Left renal cortex interstitium (tissue), 4 donors: ENCODE results near the gene KRTAP12-4. TPM values are rescaled to one million over a fixed set of nuclear protein-coding genes. Genes with fewer than 3 reads are reported as not detected.
"Not testable (repeated sequence)": the region's sequence is repeated elsewhere in the genome, so short reads cannot be mapped to it uniquely, and the experiment has no call there.

Source experiments
- DNase-seq, 4 donors: peaks; one replicate each; pipeline ENCODE4 v3.0.0-alpha.2; 2013; ENCODE audit warnings: low read depth in 4 of 4, low spot score in 2 of 4, missing footprints in 1 of 4
- polyA plus RNA-seq, 4 donors: library from polyadenylated mRNA; unstranded; fragments of 120-200 nt; gene quantifications; one replicate each; pipeline ENCODE4 v1.2.1, GENCODE V29; 2013; ENCODE audit not compliant: insufficient read length in 4 of 4

KRTAP12-4 gene
- polyA plus RNA-seq, 4 donors, result not detected

DNA sequence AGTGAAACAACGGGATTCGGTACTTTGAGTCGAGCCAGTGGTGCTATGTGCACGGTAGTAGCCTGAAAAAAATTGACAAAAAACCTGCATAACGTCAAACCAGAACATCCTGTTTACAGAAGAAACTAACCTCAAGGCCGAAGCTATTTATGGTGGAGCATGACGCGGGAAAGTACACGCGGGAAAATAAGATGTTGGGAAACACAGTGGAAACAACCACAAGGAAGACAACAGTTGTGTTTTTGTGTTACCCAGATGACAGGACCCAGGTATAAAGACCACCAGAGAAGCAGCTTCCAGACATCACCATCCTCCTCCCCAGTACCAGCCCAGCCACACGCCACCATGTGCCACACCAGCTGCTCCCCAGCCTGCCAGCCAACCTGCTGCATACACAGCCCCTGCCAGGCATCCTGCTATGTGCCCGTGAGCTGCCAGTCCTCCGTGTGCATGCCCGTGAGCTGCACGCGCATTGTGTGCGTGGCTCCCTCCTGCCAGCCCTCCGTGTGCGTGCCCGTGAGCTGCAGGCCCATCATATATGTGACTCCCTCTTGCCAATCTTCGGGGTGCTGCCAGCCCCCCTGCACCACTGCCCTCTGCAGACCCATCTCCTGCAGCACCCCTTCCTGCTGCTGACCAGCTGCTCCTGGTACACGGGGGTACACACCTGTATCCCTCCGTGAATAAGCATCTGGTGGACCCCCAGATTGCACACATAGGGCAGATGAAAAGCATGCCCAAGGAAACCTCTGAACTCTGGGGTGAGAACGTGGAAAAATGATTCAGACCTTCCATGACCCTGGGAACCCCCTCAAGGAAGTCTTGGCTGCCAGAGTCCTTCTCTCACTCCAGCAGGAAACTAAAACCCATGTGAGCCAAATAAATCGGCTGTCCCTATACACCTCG, 3.4 kb upstream of the KRTAP12-4 start, which contains the start of gene KRTAP12-3:
TSS of gene KRTAP12-3 (plus strand) at position 298 of the 906 bp plus-strand sequence. CDS start at position 346, 48 bp downstream.
- no peak for DNase-seq

DNA sequence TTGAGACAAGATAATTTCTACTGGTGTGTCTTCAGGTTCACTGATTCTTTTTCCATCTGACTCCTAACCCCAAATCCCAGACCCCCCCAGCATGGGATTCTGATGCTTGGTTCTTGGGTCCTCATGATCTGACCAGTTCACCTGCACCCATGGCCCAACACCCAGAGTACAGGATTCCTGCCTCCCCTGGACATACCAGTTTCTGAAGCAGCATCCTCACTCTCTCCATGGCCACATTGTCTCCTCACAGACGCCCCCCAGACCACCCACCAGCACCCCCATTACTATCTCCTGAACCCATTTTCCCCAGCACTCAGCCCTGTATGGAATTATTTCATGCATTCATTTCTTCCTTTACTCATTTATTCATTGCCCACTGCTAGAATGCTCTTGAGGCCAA, 2.4 kb upstream of the KRTAP12-4 start:
- DNase-seq, result no peak

DNA sequence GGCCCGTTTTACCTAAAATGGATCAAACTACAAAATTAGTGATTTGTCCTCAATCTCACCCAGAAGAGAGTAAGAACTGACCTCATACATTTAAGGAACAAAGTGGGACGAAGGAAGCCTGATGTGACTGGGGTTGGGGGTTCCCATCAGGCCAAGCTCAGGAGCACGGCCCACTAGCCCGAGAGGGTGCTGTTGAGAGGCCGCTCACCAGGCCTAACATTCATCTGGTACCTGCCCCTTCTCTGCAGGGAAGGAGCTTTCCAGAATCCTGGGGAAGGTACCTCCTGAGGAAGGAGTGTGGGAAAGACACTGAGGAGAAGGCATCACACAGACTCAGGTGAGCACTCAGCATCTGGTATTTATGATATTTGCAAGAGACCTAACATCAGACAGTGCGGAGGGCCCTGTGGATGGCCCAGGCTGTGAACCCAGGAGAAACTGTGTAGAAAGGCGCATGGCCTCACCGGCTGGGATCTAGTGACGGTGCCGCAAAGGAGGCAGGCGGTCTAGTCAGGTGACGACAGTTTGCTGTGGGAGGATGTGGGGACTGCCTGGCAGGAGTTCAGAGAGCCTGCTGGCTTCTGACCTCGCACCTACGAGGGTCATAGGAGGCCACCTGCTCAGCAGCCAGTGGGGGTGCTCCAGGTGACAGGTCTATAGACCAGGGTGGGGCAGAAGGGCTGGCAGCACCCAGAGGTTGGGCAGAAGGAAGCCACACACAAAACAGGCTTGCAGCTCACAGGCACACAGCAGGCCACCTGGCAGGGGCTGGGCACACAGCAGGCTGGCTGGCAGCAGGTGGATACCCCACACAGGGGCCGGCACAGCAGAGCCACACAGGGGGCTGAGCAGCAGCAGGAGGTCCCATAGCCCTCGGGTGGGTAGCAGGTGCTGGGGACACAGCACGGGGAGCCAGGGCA, 543 bp downstream of the KRTAP12-4 start:
- no peak for DNase-seq

DNA sequence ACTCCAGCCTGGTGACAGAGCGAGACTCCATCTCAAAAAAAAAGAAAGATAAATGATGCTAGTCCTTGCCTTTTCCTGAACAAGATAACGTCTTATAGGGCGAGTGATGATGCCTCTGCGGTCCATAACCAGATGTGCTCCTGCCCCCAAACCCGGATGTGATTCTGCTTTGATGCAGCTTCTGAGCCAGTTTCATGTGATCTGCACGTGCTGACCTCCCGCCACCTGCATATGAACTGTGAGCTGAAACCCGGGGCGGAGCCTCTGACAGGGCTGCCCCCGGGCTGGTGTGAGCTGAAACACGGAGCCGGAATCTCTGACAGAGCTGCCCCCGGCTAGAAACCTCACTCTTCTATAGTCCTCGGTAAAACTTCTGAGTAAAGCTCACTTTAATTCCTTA, 1.3 kb downstream of the KRTAP12-4 start:
- DNase-seq, result no peak

DNA sequence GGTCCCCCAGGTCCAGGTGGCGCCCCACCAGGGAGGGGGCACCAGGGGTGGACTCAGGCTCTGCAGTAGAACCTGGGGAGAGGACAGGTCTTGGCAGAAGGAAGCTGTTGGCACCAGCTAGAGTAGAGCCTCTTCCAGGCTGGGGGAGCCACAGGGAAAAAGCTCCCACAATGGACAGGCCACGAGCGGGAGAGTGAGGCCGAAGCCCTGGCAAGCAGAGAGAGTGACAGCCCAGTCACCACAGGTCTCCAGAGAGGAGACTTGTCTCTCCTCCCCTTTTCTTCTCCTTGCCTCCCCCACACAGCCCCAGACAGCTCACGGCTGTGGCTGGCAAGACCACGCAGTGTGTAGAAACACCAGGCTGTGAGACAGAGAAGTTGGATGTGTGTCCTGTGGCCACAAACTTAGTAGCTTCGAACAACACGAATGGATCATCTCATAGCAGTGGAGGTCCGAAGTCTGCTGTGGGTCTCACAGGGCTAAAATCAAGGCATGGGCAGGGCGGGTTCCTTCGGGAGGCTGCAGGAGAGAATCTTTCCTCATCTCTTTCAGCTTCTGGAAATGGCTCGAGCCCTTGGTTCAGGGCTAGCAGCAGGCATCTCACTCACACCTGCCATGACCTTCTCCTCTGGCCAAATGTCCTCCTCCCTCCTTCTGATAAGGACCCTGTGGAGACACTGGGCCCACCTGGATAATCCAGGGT, 3.3 kb downstream of the KRTAP12-4 start:
- DNase-seq, result no peak

DNA sequence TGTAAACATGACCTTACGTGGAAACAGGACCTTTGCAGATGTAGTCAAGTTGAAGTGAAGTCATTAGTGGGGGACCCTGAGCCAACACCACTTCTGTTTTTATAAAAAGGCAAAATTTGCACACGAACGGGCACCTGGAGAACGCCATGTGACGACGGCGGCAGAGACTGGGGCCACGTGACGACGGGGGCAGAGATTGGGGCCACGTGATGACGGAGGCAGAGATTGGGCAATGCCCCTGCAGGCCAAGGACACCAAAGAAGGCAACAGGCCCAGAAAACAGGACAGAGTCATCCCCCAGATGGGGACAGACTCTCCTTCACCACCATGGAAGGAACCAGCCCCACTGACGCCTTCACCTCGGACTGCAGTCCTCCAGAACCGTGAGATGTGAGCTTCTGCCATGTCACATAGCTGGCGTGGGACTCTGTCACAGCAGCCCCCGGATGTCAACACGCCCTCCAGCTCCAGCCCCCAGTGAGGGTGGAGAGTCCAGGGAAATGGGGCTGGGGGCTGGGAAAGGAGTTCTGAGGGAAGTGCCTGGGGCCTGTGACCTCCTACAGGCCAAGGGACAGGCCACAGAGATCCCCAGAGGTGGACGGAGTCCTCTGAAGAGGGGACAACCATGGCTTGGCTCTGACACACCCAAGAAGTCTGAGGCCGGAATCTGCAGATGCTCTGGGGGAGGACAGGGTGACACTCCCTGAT, 4.0 kb downstream of the KRTAP12-4 start:
- no peak for DNase-seq

DNA sequence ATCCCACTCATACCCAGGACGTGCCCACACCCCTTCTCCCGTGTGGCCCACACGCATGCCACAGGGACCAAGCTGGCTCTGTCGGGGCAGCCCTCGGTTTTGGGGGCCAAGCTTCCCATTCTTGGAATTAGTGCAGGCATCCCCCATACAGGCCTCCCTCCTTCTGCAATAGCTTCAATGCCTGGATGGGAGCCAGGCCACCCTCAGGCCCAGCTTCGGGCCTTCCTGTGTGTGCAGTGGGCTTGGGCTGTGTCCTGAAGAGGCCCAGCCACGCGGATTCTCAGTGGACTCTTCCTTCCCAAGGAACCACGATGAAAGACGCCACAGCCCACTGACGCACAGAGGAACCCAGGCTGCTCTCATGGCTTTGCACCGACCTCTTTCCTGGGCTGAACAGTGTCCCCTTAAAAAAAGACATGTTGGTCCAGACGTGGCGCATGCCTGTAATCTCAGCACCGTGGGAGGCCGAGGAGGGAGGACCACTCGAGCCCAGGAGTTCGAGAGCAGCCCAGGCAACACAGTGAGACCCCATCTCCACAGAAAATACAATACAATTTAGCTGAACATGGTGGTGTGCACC, 4.8 kb downstream of the KRTAP12-4 start:
- no peak for DNase-seq

DNA sequence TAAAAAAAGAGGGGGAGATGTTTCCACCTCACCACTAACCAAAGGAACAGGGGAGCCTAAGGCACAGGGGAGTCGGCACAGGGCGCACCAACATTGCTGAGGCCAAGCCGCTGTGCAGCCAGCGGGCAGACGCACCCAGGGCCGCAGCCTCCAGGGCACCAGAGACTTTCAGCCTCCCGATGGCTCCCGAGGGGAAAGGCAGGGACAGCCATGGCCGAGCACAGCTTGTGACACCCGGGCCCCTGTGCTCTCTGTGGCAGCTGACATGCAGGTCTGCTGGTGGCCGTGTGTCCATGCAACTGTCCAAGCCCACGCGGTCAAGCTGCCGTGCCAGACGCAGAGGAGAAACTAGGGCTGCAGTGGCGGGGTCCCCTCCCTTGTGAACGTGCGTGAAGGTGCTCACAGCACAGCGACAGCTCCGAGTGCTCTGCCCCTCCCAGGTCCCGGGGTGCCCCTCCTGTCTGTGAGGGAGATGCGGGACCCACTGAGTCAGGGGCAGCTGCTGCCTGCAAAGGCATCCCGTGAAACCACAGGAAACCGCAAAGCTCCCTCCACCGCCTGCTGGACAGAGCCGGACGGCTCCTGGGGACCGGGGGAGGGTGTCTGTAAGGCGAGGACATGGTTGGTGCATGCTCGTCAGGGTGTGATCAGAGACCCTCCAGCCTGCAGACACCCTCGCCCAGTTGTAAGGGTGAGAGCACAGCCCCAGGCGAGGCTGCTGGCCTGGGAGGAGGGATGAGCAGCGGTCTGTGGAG, 5.7 kb downstream of the KRTAP12-4 start:
- no peak for DNase-seq

DNA sequence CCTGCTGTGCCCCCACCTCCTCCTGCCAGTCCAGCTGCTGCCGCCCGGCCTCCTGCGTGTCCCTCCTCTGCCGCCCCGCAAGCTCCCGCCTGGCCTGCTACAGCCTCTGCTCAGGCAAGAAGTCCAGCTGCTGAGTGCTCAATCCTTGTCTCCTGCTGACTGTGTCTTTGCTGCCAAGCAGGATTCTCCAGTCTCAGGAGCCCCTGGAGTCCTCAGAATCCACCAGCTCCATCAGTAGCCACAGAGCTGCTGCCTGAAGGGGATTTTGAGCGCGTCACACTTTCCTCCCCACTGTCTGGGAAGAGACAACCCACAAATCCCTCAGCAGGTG, 7.3 kb downstream of the KRTAP12-4 start:
- DNase-seq, result no peak

DNA sequence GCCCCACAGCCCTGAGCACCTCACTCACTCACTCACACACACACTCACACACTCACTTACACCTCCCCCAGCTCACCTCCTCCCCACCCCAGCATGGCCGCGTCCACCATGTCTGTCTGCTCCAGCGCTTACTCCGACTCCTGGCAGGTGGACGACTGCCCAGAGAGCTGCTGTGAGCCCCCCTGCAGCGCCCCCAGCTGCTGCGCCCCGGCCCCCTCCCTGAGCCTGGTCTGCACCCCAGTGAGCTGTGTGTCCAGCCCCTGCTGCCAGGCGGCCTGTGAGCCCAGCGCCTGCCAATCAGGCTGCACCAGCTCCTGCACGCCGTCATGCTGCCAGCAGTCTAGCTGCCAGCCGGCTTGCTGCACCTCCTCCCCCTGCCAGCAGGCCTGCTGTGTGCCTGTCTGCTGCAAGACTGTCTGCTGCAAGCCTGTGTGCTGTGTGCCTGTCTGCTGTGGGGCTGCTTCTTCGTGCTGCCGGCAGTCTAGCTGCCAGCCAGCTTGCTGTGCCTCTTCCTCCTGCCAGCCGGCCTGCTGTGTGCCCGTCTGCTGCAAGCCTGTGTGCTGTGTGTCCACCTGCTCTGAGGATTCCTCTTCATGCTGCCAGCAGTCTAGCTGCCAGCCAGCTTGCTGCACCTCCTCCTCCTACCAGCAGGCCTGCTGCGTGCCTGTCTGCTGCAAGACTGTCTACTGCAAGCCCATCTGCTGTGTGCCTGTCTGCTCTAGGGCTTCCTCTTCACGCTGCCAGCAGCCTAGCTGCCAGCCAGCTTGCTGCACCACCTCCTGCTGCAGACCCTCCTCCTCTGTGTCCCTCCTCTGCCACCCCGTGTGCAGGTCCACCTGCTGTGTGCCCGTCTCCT, 7.9 kb downstream of the KRTAP12-4 start, which contains the start of gene KRTAP10-11:
TSS of gene KRTAP10-11 (plus strand) at position 49 of the 856 bp plus-strand sequence. CDS start at position 94, 45 bp downstream.
- not testable (repeated sequence) for DNase-seq

DNA sequence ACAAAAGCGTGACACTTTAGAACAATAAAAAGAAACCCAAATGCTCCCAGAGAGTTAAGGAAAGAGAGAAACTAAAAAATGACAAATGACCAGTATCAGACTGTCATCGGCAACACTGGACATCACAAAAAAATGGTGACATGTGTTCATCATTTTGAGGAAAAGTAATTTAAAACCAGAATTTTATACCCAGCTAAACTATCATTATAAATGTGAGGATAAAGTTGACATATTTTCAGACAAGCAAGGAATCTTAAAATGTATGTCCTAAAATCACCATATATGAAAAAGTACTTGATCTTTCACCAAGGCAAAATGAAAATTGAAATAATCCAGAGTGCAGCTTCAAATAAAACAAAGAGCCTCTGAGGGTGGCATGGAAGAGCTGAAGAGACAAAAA, 9.6 kb downstream of the KRTAP12-4 start:
- no peak for DNase-seq

DNA sequence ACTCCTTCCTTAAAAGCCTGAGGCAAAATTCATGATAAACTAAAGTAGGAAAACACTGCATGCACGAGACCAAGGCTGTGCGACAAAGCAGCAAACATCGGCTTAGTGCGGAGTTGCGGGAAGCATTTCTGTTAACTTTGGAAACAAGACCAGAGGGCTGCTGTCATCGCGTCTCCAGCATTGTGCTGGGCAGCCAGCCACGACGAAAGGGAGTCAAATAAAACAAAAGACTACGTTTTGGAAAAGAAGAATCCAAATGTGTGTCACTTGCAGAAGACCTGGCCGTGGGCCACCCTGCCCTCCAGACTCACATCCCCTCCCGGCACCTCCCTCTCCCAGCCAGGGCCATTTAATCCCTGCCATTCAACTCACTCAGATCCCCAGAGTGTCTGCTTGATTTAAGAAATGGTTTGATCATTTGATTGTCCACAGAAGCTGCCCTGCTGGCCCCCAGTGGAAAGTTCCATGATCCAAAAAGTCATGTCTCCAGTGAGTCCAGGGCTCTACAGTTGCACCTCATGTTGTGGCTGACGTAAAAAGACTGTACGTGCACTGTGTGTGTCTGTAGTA, 10.6 kb downstream of the KRTAP12-4 start:
- no peak for DNase-seq

DNA sequence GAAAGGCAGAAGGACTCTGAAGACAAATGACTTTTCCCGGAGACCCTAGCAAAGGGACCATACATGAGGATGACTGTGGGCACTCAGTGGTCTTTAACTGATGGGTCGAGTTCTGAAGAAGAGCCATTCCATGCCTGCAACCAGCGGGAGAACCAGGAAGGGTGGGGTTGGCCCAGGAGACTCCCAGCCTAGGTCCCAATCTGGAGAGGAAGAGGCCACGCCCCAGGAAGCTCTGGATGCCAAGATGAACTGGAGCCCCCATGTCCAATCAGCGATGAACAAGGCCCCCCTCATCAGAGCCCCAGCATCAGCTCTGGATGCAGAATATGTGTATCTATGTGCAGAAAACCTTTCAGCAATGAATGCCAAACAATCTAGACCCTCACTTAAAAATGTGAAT, 13.7 kb downstream of the KRTAP12-4 start:
- no peak for DNase-seq

DNA sequence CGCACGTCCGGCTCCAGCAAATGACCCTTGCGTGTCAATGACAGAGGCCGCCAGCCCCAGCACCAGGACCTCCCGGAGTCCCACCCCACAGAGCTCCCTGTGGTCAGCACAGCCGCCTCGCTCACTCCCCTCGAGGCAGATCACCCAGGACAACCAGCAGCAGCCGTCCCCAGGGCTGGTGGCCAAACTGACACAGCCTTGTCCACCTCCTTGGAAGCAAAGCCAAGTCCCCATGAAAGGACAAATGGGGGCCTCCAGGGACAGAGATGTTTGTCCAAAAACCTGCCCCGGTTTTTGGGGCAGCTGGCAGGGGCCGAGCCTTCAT, 15.2 kb downstream of the KRTAP12-4 start:
- no peak for DNase-seq

DNA sequence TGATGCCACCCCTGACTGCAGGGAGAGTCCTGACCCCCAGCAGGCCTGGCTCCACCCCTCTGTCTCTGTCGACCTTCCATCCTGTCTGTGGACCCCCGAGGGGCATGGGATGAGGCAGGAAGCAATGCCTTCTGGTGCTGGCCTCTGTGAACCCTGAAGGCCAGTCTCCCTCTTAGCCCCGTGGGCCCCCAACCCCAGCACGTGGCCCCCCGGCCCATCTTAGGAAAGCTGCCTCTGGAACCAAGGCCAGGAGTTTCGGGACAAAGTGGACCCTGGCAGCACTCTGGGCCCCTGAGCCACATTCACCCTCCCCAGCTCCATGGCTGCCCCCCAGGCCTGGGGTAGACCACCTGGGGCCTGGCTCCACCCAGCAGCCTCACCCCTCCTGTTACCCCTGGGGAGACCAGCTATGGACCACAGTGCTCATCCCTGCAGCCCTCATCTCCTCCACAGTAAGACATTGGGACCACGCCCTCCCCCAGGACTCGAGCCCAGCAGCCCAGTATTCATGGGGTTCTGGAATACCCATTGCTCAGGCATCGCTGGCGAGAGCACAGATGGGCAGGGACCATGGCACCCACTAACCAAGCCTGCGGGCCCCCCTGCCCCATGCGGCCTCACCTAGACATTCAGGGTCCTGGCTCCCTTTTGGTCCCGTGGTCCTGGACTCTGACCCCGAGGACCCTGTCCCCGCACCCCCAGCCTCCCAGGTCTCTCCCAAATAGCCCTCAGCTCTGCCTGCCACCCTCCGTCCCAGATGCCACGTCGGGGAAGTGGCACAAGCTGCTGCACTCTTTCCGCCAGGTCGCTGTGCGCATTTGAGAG, 15.7 kb downstream of the KRTAP12-4 start:
- not testable (repeated sequence) for DNase-seq

DNA sequence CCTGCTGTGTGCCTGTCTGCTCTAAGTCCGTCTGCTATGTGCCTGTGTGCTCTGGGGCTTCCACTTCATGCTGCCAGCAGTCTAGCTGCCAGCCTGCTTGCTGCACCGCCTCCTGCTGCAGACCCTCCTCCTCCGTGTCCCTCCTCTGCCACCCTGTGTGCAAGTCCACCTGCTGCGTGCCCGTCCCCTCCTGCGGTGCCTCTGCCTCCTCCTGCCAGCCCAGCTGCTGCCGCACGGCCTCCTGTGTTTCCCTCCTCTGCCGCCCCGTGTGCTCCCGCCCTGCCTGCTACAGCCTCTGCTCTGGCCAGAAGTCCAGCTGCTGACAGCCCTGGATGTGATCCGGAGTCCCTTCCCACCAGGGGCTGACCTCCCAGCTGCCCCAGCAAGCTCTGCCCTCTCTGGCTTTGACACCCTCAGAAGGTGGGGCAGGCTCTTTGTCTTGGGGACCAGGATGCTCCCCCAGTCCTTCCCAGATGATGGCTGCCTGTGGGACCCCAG, 16.6 kb downstream of the KRTAP12-4 start:
- not testable (repeated sequence) for DNase-seq
